ENCODE results near the gene CCDC120. TPM values are rescaled to one million over a fixed set of nuclear protein-coding genes. Genes with fewer than 3 reads are reported as not detected.

CCDC120 gene
- polyA plus RNA-seq, 1 of the 3 experiments (the other 2 are of a cell fraction), result 2.1 TPM

- no peak for TF ChIP-seq ZBTB33 (IDR thresholded peaks at IDR 0.05; ENCODE audit: borderline replicate concordance, low read depth)
- no peak for TF ChIP-seq IRF3 (IDR thresholded peaks at IDR 0.05; ENCODE audit: low read depth, low read length)
- no peak for TF ChIP-seq ELF1 (IDR thresholded peaks at IDR 0.05)
- TF ChIP-seq GABPA (IDR thresholded peaks at IDR 0.05; ENCODE audit: low read depth), result peak; percentile 64
- peak; percentile 57; the same call in 1 of the 2 replicates for TF ChIP-seq FOSL2 (IDR thresholded peaks at IDR 0.05; ENCODE audit: borderline replicate concordance, low read depth)
- TF ChIP-seq PBX3 (IDR thresholded peaks at IDR 0.05), result peak; percentile 63
- TF ChIP-seq RXRA (IDR thresholded peaks at IDR 0.05; ENCODE audit: borderline replicate concordance, low read depth), result no peak
- no peak for TF ChIP-seq JUND (IDR thresholded peaks at IDR 0.05)
- TF ChIP-seq TCF12 (IDR thresholded peaks at IDR 0.05), result no peak; the same call in 1 of the 2 replicates
- peak; percentile 48 for TF ChIP-seq SMC3 (IDR thresholded peaks at IDR 0.05; ENCODE audit: low read depth, low read length)
- TF ChIP-seq MEF2A (IDR thresholded peaks at IDR 0.05; ENCODE audit: borderline replicate concordance, low read depth), result no peak
- no peak for TF ChIP-seq USF2 (IDR thresholded peaks at IDR 0.05; ENCODE audit: borderline replicate concordance, low read depth, low read length)
Observed at GRCh38 chrX:49043220-49043986, 15.4 kb upstream of the CCDC120 start, which contains the start of gene TFE3 (continued).

GRCh38 chrX:49043987-49044281 is 14.9 kb upstream of the CCDC120 start:
- H3K36me3 ChIP-seq (replicated peaks in 1 of 2; ENCODE audit: control insufficient read depth in 1 of 2, insufficient read depth in 2 of 2, low read length in 1 of 2), result peaks cover 0 to 2% of the 10 kb centered on the region in 2 experiments
- no peak for TF ChIP-seq SMC3 (IDR thresholded peaks at IDR 0.05; ENCODE audit: low read depth, low read length)
- TF ChIP-seq REST (IDR thresholded peaks at IDR 0.05; ENCODE audit: low read depth, low read length), result no peak
- TF ChIP-seq TAF1 (IDR thresholded peaks at IDR 0.05; ENCODE audit: borderline replicate concordance, low read depth, low read length), result no peak
- TF ChIP-seq RXRA (IDR thresholded peaks at IDR 0.05; ENCODE audit: borderline replicate concordance, low read depth), result no peak
- TF ChIP-seq CHD2 (IDR thresholded peaks at IDR 0.05; ENCODE audit: low read length, partially characterized antibody), result no peak
- no peak for TF ChIP-seq POLR2AphosphoS5 (IDR thresholded peaks at IDR 0.05; ENCODE audit: low read depth, low read length)
- no peak for TF ChIP-seq SIN3A (IDR thresholded peaks at IDR 0.05; ENCODE audit: borderline replicate concordance, low read depth, low read length)
- TF ChIP-seq MAX (IDR thresholded peaks at IDR 0.05; ENCODE audit: low read depth), result no peak
- TF ChIP-seq MEF2A (IDR thresholded peaks at IDR 0.05; ENCODE audit: borderline replicate concordance, low read depth), result no peak
- 49% methylated on average over 12 of the region's 13 CpGs for WGBS (ENCODE audit: low lambda C conversion rate)
- H3K9ac ChIP-seq, result no peak overlapping the region
- no peaks in the 10 kb centered on the region for H3K9me2 ChIP-seq
- H3F3A ChIP-seq (replicated peaks; ENCODE audit: insufficient read depth), result peaks cover 16% of the 10 kb centered on the region
- ChIA-PET POLR2A (no interaction called here), CTCF (interaction anchor here (0.7 to 2.2 kb wide), 6 partner anchors 15 to 412 kb away, joined by 3 to 5 read pairs (median 4); partner anchors contain the start of gene CCDC120)
- H4K20me1 ChIP-seq (ENCODE audit: insufficient read depth), result no peaks in the 10 kb centered on the region
- peak overlapping the region in 1 of 2 experiments; percentile 28; a peak in 1 of 4 replicates for H3K27ac ChIP-seq (ENCODE audit: low read depth in 2 of 2, low read length in 1 of 2)
- no peak overlapping the region for H3K4me3 ChIP-seq (ENCODE audit: low read depth in 2 of 2, low read length in 1 of 2)
- H2AFZ ChIP-seq (ENCODE audit: low read depth), result peak overlapping the region; percentile 65; the same call in 1 of the 2 replicates
- H3K27me3 ChIP-seq (ENCODE audit: insufficient read depth), result peaks cover 25% of the 10 kb centered on the region; the same call in 1 of the 2 replicates
- no peak overlapping the region for H3K4me2 ChIP-seq
- H3K4me1 ChIP-seq (ENCODE audit: control insufficient read depth in 1 of 2, insufficient read depth in 2 of 2, low read depth in 1 of 2, low read length in 1 of 2), result peaks cover 8 to 17% of the 10 kb centered on the region in 2 experiments; a peak in 3 of 4 replicates
- peaks cover 41% of the 10 kb centered on the region for H3K79me2 ChIP-seq (ENCODE audit: insufficient read depth)
- DNase-seq, result no peak
- H3K9me3 ChIP-seq, result no peaks in the 10 kb centered on the region

Measured in SK-N-SH (cell line).